H9 (cell line): ENCODE measurements around the gene LRRC61. TPM values are rescaled to one million over a fixed set of nuclear protein-coding genes. Genes with fewer than 3 reads are reported as not detected.

Experiments
- DNase-seq: peaks from one replicate; pipeline ENCODE4 v3.0.0-alpha.2; 2017
- H2AFZ ChIP-seq: one replicate; pipeline ENCODE4 v1.6.1; 2013; ENCODE audit warnings: mild to moderate bottlenecking, low read length, control low read depth, moderate library complexity
- H2AK5ac ChIP-seq: 2 replicates; pipeline ENCODE4 v1.6.1; 2013; ENCODE audit warnings: low read length, control low read depth, mixed read lengths; ENCODE audit not compliant: insufficient read length
- H2BK120ac ChIP-seq: one replicate; pipeline ENCODE4 v1.6.1; 2013; ENCODE audit warnings: low read depth, mild to moderate bottlenecking, low read length, control low read depth, inconsistent platforms; ENCODE audit not compliant: poor library complexity, severe bottlenecking
- H2BK12ac ChIP-seq: 2 replicates; pipeline ENCODE4 v1.6.1; 2013; ENCODE audit warnings: low read length, control low read depth, mixed read lengths, low read depth; ENCODE audit not compliant: insufficient read length
- H2BK15ac ChIP-seq: 2 replicates; pipeline ENCODE4 v1.6.1; 2013; ENCODE audit warnings: low read depth, low read length, control low read depth
- H2BK20ac ChIP-seq: one replicate; pipeline ENCODE4 v1.6.1; 2013; ENCODE audit warnings: low read depth, mild to moderate bottlenecking, low read length, control low read depth, inconsistent platforms; ENCODE audit not compliant: poor library complexity, severe bottlenecking
- H2BK5ac ChIP-seq: 2 replicates; pipeline ENCODE4 v1.6.1; 2013; ENCODE audit warnings: low read length, control low read depth, mixed read lengths; ENCODE audit not compliant: insufficient read length
- H3K14ac ChIP-seq: 2 replicates; pipeline ENCODE4 v1.6.1; 2013; ENCODE audit warnings: low read length, control low read depth; ENCODE audit not compliant: insufficient read depth
- H3K18ac ChIP-seq: 2 replicates; pipeline ENCODE4 v1.6.1; 2013; ENCODE audit warnings: low read depth, mild to moderate bottlenecking, mixed read lengths, low read length, control low read depth; ENCODE audit not compliant: insufficient read length
- H3K23ac ChIP-seq: 2 replicates; pipeline ENCODE4 v1.6.1; 2013; ENCODE audit warnings: low read length, control low read depth, mixed read lengths, low read depth; ENCODE audit not compliant: insufficient read length
- H3K23me2 ChIP-seq: 2 replicates; pipeline ENCODE4 v1.6.1; 2013; ENCODE audit warnings: low read depth, mild to moderate bottlenecking, mixed read lengths, low read length, control low read depth; ENCODE audit not compliant: insufficient read length, poor library complexity, severe bottlenecking
- H3K27ac ChIP-seq: 2 replicates; pipeline ENCODE4 v1.5.1; 2013; ENCODE audit warnings: low read length, control low read depth, mixed read lengths, low read depth; ENCODE audit not compliant: insufficient read length
- H3K27me3 ChIP-seq: 2 replicates; pipeline ENCODE4 v1.6.1; 2013; ENCODE audit warnings: low read length, control low read depth, inconsistent platforms; ENCODE audit not compliant: insufficient read depth
- H3K4ac ChIP-seq: 2 replicates; pipeline ENCODE4 v1.6.1; 2013; ENCODE audit warnings: low read depth, mild to moderate bottlenecking, control low read depth, inconsistent platforms, low read length, moderate library complexity
- H3K4me1 ChIP-seq: 2 replicates; pipeline ENCODE4 v1.6.1; 2013; ENCODE audit warnings: low read length, control low read depth, inconsistent platforms; ENCODE audit not compliant: insufficient read depth
- H3K4me2 ChIP-seq: 2 replicates; pipeline ENCODE4 v1.6.1; 2013; ENCODE audit warnings: low read length, control low read depth, mixed read lengths; ENCODE audit not compliant: insufficient read length, insufficient read depth
- H3K56ac ChIP-seq: 2 replicates; pipeline ENCODE4 v1.6.1; 2013; ENCODE audit warnings: low read depth, mild to moderate bottlenecking, mixed read lengths, low read length, control low read depth; ENCODE audit not compliant: insufficient read length
- H3K79me1 ChIP-seq: 2 replicates; pipeline ENCODE4 v1.6.1; 2013; ENCODE audit warnings: low read depth, mild to moderate bottlenecking, moderate library complexity, low read length, control low read depth, inconsistent platforms; ENCODE audit not compliant: insufficient read depth, poor library complexity, severe bottlenecking
- H3K79me2 ChIP-seq: 2 replicates; pipeline ENCODE4 v1.6.1; 2013; ENCODE audit warnings: low read length, control low read depth, inconsistent platforms; ENCODE audit not compliant: insufficient read depth
- H3K9ac ChIP-seq: 2 replicates; pipeline ENCODE4 v1.6.1; 2013; ENCODE audit warnings: low read length, control low read depth, mixed read lengths; ENCODE audit not compliant: insufficient read length; ENCODE audit errors: extremely low read depth
- H3K9me3 ChIP-seq: one replicate; pipeline ENCODE4 v1.6.1; 2013; ENCODE audit warnings: low read depth, low read length, inconsistent platforms; ENCODE audit not compliant: control insufficient read depth
- H3T11ph ChIP-seq: one replicate; pipeline ENCODE4 v1.6.1; 2013; ENCODE audit warnings: mild to moderate bottlenecking, low read length, control low read depth, inconsistent platforms
- H4K20me1 ChIP-seq: one replicate; pipeline ENCODE4 v1.6.1; 2013; ENCODE audit not compliant: control insufficient read depth, insufficient read length, insufficient read depth
- H4K5ac ChIP-seq: 2 replicates; pipeline ENCODE4 v1.6.1; 2013; ENCODE audit warnings: low read depth, mild to moderate bottlenecking, mixed read lengths, low read length, control low read depth; ENCODE audit not compliant: insufficient read length
- H4K8ac ChIP-seq: replicated peaks from 2 replicates; pipeline ENCODE4 v1.6.1; 2013; ENCODE audit warnings: low read length, control low read depth, mixed read lengths, low read depth; ENCODE audit not compliant: insufficient read length
- H4K91ac ChIP-seq: 2 replicates; pipeline ENCODE4 v1.6.1; 2013; ENCODE audit warnings: low read depth, mild to moderate bottlenecking, moderate library complexity, mixed read lengths, low read length, control low read depth; ENCODE audit not compliant: insufficient read length
- H3K27ac Mint-ChIP-seq, 3 experiments: 2 replicates in 2 of 3; 3 replicates in 1 of 3; pipeline ENCODE4 v1.8.0; 2020 to 2021; ENCODE audit warnings: mixed read lengths in 3 of 3, mild to moderate bottlenecking in 1 of 3, moderate library complexity in 1 of 3
- H3K27me3 Mint-ChIP-seq: 2 replicates; pipeline ENCODE4 v1.8.0; 2021; ENCODE audit warnings: low read depth, mild to moderate bottlenecking, moderate library complexity, mixed read lengths
- H3K36me3 Mint-ChIP-seq, 3 experiments: 2 replicates in 2 of 3; 3 replicates in 1 of 3; pipeline ENCODE4 v1.8.0; 2020 to 2021; ENCODE audit warnings: low read depth in 3 of 3, mixed read lengths in 3 of 3; ENCODE audit not compliant: insufficient read depth in 1 of 3
- H3K4me1 Mint-ChIP-seq, 2 experiments: 2 replicates each; pipeline ENCODE4 v1.8.0; 2020; ENCODE audit warnings: mixed read lengths in 2 of 2
- H3K4me3 Mint-ChIP-seq, 2 experiments: 2 replicates in 1 of 2; 3 replicates in 1 of 2; pipeline ENCODE4 v1.8.0; 2020 to 2021; ENCODE audit warnings: mild to moderate bottlenecking in 2 of 2, mixed read lengths in 2 of 2, moderate library complexity in 1 of 2
- H3K9me3 Mint-ChIP-seq, 2 experiments: 2 replicates in 1 of 2; 3 replicates in 1 of 2; pipeline ENCODE4 v1.8.0; 2020; ENCODE audit warnings: mild to moderate bottlenecking in 2 of 2, mixed read lengths in 2 of 2, moderate library complexity in 1 of 2
- WGBS: extraction: QIAGEN DNeasy Blood & Tissue Kit; methylation state at CpG from one replicate; pipeline ENCODE4 v1.1.7; 2013; ENCODE audit warnings: missing lambda C conversion rate, low lambda C conversion rate, mixed read lengths; ENCODE audit not compliant: insufficient read length; ENCODE audit errors: extremely low coverage; 5-methylcytosine and 5-hydroxymethylcytosine counted together
- total RNA-seq: library from RNA; stranded (reverse); gene quantifications from 2 replicates; pipeline ENCODE4 v1.2.1, GENCODE V29; 2021
- TF ChIP-seq, protein P1 (sequence below): fragments of 200-600 bp; sonication (generic); conservative IDR thresholded peaks from 3 replicates; pipeline ENCODE4 v1.8.0; 2021; ENCODE audit warnings: antibody characterized with exemption, mild to moderate bottlenecking

The LRRC61 gene
- total RNA-seq, 1 experiment from 2014 or later, result 24.4 TPM

GRCh38 chr7:150365194-150365593 is 42.0 kb downstream of the LRRC61 start:
- no peaks in the 10 kb centered on the region for H4K20me1 ChIP-seq
- H3K4me1 ChIP-seq, result 0 out of 2 replicates have a peak, but pooled peaks cover 3% of the 10 kb centered on the region
- no peak for DNase-seq
- peaks cover 50 to 53% of the 10 kb centered on the region in 2 experiments for H3K4me1 Mint-ChIP-seq
- peaks cover 15% of the 10 kb centered on the region for H3K23me2 ChIP-seq
- no peak overlapping the region for H3K4me2 ChIP-seq
- no peak overlapping the region for H3K18ac ChIP-seq
- TF ChIP-seq, protein P1, sequence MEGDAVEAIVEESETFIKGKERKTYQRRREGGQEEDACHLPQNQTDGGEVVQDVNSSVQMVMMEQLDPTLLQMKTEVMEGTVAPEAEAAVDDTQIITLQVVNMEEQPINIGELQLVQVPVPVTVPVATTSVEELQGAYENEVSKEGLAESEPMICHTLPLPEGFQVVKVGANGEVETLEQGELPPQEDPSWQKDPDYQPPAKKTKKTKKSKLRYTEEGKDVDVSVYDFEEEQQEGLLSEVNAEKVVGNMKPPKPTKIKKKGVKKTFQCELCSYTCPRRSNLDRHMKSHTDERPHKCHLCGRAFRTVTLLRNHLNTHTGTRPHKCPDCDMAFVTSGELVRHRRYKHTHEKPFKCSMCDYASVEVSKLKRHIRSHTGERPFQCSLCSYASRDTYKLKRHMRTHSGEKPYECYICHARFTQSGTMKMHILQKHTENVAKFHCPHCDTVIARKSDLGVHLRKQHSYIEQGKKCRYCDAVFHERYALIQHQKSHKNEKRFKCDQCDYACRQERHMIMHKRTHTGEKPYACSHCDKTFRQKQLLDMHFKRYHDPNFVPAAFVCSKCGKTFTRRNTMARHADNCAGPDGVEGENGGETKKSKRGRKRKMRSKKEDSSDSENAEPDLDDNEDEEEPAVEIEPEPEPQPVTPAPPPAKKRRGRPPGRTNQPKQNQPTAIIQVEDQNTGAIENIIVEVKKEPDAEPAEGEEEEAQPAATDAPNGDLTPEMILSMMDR, result no peak
- no peak overlapping the region for H2BK120ac ChIP-seq
- peaks cover 2% of the 10 kb centered on the region for H3K79me1 ChIP-seq
- peaks cover 0 to 11% (median 5%) of the 10 kb centered on the region in 3 experiments; a peak in 4 of 7 replicates for H3K36me3 Mint-ChIP-seq
- peaks cover 1% of the 10 kb centered on the region for H3K27me3 Mint-ChIP-seq
- no peaks in the 10 kb centered on the region for H3K9me3 ChIP-seq
- H3T11ph ChIP-seq, result no peak overlapping the region
- peak overlapping the region in 1 of 3 experiments; percentile 10; a peak in 1 of 7 replicates for H3K27ac Mint-ChIP-seq
- H2AK5ac ChIP-seq, result no peak overlapping the region
- H2AFZ ChIP-seq, result no peak overlapping the region
- peaks cover 8% of the 10 kb centered on the region; the same call in 1 of the 2 replicates for H3K79me2 ChIP-seq
- H2BK12ac ChIP-seq, result no peak overlapping the region
- no peaks in the 10 kb centered on the region for H3K27me3 ChIP-seq
- no peak overlapping the region for H3K4ac ChIP-seq
- H4K8ac ChIP-seq, result no peak overlapping the region
- H3K4me3 Mint-ChIP-seq, result no peak overlapping the region
- no peak overlapping the region for H4K91ac ChIP-seq
- H3K56ac ChIP-seq, result no peak overlapping the region
- no peak overlapping the region for H4K5ac ChIP-seq
- H3K14ac ChIP-seq, result no peak overlapping the region
- H2BK15ac ChIP-seq, result no peak overlapping the region
- no peak overlapping the region for H3K23ac ChIP-seq
- whole genome bisulfite sequencing, result no CpG with 5 or more reads among the region's 10 CpGs
- no peak overlapping the region for H2BK20ac ChIP-seq
- no peak overlapping the region for H3K27ac ChIP-seq
- H3K9me3 Mint-ChIP-seq, result no peaks in the 10 kb centered on the region; a peak in 2 of 5 replicates
- H2BK5ac ChIP-seq, result no peak overlapping the region
- H3K9ac ChIP-seq, result no peak overlapping the region
